Lung (tissue), 12 donors: ENCODE results near the gene PDLIM4. TPM values are rescaled to one million over a fixed set of nuclear protein-coding genes. Genes with fewer than 3 reads are reported as not detected.
A peak's percentile ranks its signal among the peaks of the same experiment; 100 is the strongest.

Source experiments
- ATAC-seq: fragments of 200-7000 bp; cut with Tn5 transposase; one replicate; pipeline ENCODE4 v1.9.1; 2020; ENCODE audit warnings: moderate number of reproducible peaks; ENCODE audit not compliant: insufficient read depth, low FRiP score
- DNase-seq, 3 donors: peaks; one replicate each; pipeline ENCODE4 v3.0.0-alpha.2; 2013 to 2017
- H3K27ac ChIP-seq, 2 donors: one replicate each; pipeline ENCODE4 v1.5.1; 2013; ENCODE audit warnings: mild to moderate bottlenecking in 2 of 2, moderate library complexity in 2 of 2, control low read depth in 1 of 2, inconsistent platforms in 1 of 2, low read depth in 1 of 2, low read length in 1 of 2
- H3K27me3 ChIP-seq, 3 donors: one replicate each; pipeline ENCODE4 v1.5.1; 2013; ENCODE audit warnings: low read length in 2 of 3; ENCODE audit not compliant: control insufficient read depth in 3 of 3, insufficient read depth in 3 of 3
- H3K36me3 ChIP-seq, 4 donors: one replicate each; pipeline ENCODE4 v1.5.1; 2013; ENCODE audit warnings: low read length in 4 of 4, mild to moderate bottlenecking in 1 of 4, moderate library complexity in 1 of 4; ENCODE audit not compliant: control insufficient read depth in 4 of 4, insufficient read depth in 4 of 4
- H3K4me1 ChIP-seq, 5 donors: one replicate each; pipeline ENCODE4 v1.5.1; 2013; ENCODE audit warnings: low read length in 5 of 5, mild to moderate bottlenecking in 2 of 5, moderate library complexity in 1 of 5; ENCODE audit not compliant: control insufficient read depth in 5 of 5, insufficient read depth in 5 of 5
- H3K4me3 ChIP-seq: one replicate; pipeline ENCODE4 v1.5.1; 2013; ENCODE audit warnings: mild to moderate bottlenecking, control low read depth, moderate library complexity
- H3K9ac ChIP-seq, 2 donors: one replicate each; pipeline ENCODE4 v1.5.1; 2013; ENCODE audit warnings: low read length in 2 of 2, control low read depth in 1 of 2; ENCODE audit not compliant: insufficient read depth in 1 of 2
- H3K9me3 ChIP-seq, 4 donors: one replicate each; pipeline ENCODE4 v1.5.1; 2013; ENCODE audit warnings: low read length in 3 of 4, mild to moderate bottlenecking in 1 of 4, moderate library complexity in 1 of 4; ENCODE audit not compliant: control insufficient read depth in 4 of 4, insufficient read depth in 3 of 4
- WGBS, 2 donors: extraction: QIAGEN DNeasy Blood & Tissue Kit; methylation state at CpG; one replicate each; pipeline ENCODE4 v1.1.7; 2013; 5-methylcytosine and 5-hydroxymethylcytosine counted together
- polyA plus RNA-seq, 2 donors: library from polyadenylated mRNA; stranded (reverse); fragments of 200-250 nt; gene quantifications; one replicate each; pipeline ENCODE4 v1.2.1, GENCODE V29; 2013
- total RNA-seq, 2 donors: library from RNA; depleted of rRNA in 1 of 2; stranded (reverse); fragments of >200 nt in 1 of 2; gene quantifications; one replicate each; pipeline ENCODE4 v1.2.1, GENCODE V29; 2014 to 2021
- TF ChIP-seq, protein P1 (sequence below): IDR thresholded peaks from 2 replicates; pipeline ENCODE4 v1.5.1; 2012; ENCODE audit warnings: mild to moderate bottlenecking; ENCODE audit errors: control extremely low read depth, extremely low read depth
- donor health status: control.
- donor health status: control.
- donor health status: Bipolar disorder and iron deficiency.
- donor health status: healthy.
- donor health status: DM: yes; HTN: yes; CAD: no.

The PDLIM4 gene
- total and polyA plus RNA-seq, 4 donors: 7.3 to 13.8 (median 9.6) TPM

DNA sequence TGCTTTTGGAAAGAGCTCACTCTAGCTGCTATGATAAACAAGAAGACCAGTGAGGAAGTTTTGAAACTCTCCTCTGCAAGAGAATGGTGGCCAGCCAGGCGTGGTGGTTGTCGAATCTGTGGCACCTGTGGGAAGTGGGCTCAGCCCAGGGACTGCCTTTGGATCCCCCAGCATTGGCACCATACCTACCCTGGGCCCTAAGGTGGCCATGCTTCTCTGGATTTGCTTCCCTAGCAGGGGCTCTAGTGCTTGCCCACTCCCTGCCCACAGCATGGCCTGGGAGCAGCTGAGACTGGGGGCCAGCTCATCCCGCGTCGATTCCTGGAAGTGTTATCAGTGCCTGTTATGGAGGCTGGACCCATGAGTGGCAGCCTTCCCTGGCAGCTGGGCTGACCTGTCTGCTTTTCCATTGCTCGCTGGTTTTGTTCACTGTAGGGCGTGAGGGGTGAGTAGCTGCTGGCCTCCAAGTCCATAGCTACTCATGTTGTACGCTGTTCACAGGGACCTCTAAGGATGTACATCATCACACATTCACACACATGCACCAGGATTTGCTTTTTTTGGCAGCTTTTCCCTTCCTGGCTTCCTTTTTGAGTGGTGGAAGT is 39.0 kb downstream of the PDLIM4 start:
- peaks cover 0 to 9% (median 0%) of the 10 kb centered on the region in 3 donors for H3K27me3 ChIP-seq
- no peak for ATAC-seq
- H3K4me1 ChIP-seq: peaks cover 0 to 21% (median 4%) of the 10 kb centered on the region in 5 donors
- 65 to 83% methylated on average over 8 of the region's 8 CpGs for WGBS, 2 donors
- no peak overlapping the region for H3K27ac ChIP-seq
- H3K9ac ChIP-seq: no peak overlapping the region
- TF ChIP-seq, protein P1, sequence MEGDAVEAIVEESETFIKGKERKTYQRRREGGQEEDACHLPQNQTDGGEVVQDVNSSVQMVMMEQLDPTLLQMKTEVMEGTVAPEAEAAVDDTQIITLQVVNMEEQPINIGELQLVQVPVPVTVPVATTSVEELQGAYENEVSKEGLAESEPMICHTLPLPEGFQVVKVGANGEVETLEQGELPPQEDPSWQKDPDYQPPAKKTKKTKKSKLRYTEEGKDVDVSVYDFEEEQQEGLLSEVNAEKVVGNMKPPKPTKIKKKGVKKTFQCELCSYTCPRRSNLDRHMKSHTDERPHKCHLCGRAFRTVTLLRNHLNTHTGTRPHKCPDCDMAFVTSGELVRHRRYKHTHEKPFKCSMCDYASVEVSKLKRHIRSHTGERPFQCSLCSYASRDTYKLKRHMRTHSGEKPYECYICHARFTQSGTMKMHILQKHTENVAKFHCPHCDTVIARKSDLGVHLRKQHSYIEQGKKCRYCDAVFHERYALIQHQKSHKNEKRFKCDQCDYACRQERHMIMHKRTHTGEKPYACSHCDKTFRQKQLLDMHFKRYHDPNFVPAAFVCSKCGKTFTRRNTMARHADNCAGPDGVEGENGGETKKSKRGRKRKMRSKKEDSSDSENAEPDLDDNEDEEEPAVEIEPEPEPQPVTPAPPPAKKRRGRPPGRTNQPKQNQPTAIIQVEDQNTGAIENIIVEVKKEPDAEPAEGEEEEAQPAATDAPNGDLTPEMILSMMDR: no peak
- H3K4me3 ChIP-seq: no peak overlapping the region
- peak in 1 of 3 donors; percentile 21 for DNase-seq
- no peaks in the 10 kb centered on the region for H3K36me3 ChIP-seq
- H3K9me3 ChIP-seq: no peaks in the 10 kb centered on the region

GRCh38 chr5:132297211-132297940 is 39.9 kb downstream of the PDLIM4 start:
- peaks cover 0 to 21% (median 4%) of the 10 kb centered on the region in 5 donors for H3K4me1 ChIP-seq
- 96 to 97% methylated on average over 4 of the region's 4 CpGs for WGBS, 2 donors
- DNase-seq: no peak

DNA sequence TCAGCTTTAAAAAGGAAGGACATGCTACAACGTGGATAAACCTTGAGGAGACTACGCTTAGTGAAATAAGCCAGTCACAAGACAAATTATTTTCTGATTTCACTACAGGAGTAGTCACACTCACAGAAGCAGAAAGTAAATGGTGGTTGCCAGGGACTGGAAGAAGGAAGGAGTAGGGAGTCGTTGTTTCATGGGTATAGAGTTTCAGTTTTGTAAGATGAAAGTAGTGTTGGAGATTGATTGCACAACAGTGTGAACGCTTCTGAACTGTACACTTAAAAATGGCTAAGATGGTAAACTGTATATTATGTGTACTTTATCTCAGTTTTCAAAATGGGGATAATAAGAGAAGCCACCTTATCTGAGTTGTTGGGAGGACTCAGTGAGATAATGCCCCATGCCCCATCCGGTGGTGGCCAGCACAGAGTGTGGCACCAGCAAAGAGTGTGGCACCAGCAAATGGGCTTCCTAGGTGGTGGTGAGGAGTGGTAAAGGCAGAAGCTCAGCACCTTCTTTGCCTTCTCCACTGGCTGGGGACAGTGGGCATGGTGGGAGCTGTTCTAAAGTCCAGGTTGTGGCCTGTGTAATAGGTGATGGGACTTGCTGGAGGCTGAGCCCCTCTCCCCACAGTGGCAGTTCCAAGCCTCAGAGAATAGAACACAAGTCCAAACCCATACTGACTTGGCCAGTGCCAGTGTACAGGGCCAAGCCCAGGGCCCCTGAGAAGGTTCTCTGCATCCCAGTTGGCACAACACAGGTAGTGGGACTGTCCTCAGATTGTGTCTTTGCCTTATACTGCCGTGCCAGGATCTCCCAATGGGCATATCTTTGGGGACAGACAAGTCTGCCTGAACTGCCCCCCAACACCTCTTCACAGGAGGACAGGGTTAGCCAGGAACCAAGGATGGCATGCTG is 41.1 kb downstream of the PDLIM4 start:
- TF ChIP-seq, protein P1: no peak
- peak in 1 of 3 donors; percentile 37 for DNase-seq
- H3K9ac ChIP-seq: no peak overlapping the region
- H3K4me1 ChIP-seq: peaks cover 0 to 13% (median 0%) of the 10 kb centered on the region in 5 donors
- peaks cover 0 to 9% (median 0%) of the 10 kb centered on the region in 3 donors for H3K27me3 ChIP-seq
- 45 to 62% methylated on average over 6 of the region's 6 CpGs for WGBS, 2 donors
- no peak for ATAC-seq
- H3K9me3 ChIP-seq: no peaks in the 10 kb centered on the region
- no peaks in the 10 kb centered on the region for H3K36me3 ChIP-seq
- peak overlapping the region in 1 of 2 donors; percentile 6 for H3K27ac ChIP-seq
- H3K4me3 ChIP-seq: no peak overlapping the region

More at GRCh38 chr5:132297211-132297940, 39.9 kb downstream of the PDLIM4 start:
- no peak overlapping the region for H3K4me3 ChIP-seq
- TF ChIP-seq, protein P1: no peak
- no peaks in the 10 kb centered on the region for H3K9me3 ChIP-seq
- no peak overlapping the region for H3K27ac ChIP-seq
- no peak overlapping the region for H3K9ac ChIP-seq
- no peak for ATAC-seq
- peaks cover 0 to 9% (median 0%) of the 10 kb centered on the region in 3 donors for H3K27me3 ChIP-seq
- H3K36me3 ChIP-seq: no peaks in the 10 kb centered on the region
